ENCODE data around the gene SLC5A10.

Gene SLC5A10

DNA sequence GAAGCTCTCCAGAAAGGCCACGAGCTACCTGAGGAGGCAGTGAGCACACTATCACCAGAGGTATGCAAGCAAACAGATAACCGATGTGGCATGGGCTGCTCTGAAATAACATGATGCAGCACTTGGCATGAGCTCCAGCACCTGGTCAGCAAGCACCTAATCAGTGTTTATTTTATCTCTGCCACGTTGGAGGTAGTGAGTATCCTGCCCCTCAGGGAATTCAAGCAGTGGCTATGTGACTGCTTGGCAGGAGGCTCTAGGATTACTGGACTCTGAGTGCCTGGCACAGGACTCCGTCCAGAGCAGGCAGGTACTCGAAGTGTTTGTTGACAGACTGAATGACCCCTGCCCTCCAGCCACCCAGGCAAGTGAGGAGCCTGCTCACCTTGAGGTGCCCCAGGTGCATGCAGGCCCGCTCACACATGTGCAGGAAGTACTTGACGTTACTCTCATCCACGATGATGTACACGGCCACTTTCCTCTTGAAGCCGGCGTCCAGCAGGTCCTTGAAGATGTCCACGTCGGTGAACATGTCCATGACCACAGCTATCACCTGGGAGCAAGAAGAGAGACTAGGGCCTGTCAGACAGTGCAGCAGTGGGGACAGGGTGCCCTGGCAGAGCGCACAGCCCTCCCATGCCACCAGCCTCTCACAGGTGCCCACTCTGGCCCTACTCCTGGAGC lies 36.0 kb downstream of the SLC5A10 start:
- no peak for DNase-seq

- DNase-seq, result no peak
Measured at GRCh38 chr17:18988546-18989173, 36.7 kb downstream of the SLC5A10 start.

- DNase-seq, result no peak
Measured at GRCh38 chr17:18990331-18990730, 38.4 kb downstream of the SLC5A10 start.

DNA sequence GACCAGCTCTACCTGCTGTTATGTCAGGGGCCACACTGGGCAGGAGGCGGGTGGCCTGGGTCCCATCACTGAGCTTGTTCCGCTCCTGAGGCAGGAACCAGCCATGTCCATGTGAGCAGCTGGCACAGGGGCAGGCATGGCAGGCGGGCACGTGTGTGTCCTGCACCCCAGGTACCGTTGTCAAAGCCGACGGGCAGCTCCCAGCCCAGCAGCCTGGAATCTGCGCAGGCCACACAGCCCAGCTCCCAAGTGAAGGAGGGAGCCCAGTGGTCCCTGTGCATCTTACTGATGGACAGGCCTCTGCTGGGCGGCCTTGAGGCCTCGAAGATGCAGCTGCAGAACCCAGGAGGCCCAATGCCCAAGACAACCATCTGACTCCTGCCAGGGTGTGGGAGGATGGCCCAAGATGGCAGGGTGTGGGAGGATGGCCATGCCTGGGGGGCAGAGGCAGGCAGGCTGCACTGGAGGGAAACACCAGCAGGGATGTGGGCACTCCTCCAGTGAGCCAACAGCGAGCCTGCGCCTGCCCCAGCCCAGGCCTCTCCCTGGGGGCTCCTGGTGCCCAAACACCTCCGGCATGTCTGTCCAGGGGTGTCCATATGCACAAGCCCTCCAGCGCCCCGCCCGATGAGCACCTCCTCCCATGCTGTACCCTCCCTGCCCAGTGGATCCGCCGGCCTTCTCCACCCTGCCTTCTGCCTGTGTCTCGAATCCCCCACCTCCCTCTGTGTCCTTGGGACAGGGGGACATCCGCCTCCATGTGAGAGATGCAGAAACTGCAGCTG lies 39.8 kb downstream of the SLC5A10 start:
- no peak for DNase-seq

GRCh38 chr17:18992454-18993130 lies 40.6 kb downstream of the SLC5A10 start:
- no peak for DNase-seq

GRCh38 chr17:18993905-18994526 lies 42.1 kb downstream of the SLC5A10 start:
- no peak for DNase-seq

DNA sequence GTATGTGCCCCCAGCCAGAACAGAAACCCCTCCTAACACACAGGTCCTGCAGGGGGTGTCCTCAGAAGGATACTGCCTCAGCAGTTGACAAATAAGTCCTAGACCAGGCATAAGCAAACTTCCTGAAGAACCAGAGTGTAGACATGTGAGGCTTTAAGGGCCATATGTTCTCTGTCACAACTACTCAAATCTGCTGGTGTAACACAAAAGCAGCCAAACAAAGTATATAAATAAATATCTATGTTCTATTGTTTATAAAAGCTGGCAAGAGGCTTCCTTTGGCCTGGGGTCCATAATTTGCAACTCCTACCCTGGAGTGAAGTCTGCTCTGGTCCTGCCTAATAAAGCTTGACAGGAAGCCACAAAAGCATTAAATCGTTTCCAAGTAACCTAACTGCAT lies 42.7 kb downstream of the SLC5A10 start:
- no peak for DNase-seq

GRCh38 chr17:18995220-18995619 lies 43.3 kb downstream of the SLC5A10 start:
- no peak for DNase-seq

DNA sequence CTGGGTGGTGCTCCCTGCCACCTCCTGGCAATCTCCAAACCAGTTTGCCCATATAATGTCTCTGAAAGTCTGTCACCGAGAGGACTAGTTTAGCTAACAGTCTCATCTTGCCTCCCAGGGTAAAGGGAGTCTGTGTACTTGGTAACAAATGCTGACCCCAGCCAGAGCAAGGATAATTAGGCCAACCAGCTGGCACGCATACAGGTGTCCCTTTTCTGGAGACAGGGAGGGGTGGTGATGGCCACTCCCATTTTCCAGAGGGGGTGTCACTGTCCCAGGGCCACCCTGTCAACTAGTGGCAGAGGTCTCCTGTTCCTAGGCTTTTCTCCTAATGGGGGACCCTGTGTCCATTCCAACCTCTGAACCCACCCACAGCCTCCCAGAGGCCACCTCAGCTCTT lies 44.5 kb downstream of the SLC5A10 start:
- DNase-seq, result no peak

DNA sequence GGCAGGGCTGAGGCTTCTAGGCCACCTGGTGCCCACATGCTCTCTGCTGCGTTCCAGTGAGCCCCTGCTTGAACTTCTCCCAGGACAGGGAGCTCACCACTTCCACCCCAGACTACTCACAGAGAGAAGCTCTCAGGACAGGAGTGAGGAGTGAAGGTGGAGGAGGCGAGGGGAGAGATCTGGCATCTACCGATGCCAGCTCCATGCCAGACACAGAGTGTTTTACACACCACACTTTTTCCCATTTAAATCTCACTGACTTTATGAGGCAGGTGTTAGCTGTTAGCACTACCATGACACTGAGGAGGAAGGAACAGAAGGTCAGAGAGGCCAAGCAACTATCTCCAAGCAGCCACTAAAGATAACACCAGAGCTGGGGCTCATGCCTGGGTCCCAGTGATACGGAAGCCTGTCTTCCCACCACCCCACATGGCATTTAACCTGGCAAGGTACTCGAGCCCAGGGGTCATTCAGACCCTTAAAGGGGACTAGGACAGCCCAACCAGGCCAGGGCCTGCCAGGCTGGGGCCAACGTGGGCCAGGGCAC lies 45.8 kb downstream of the SLC5A10 start:
- DNase-seq, result no peak

DNA sequence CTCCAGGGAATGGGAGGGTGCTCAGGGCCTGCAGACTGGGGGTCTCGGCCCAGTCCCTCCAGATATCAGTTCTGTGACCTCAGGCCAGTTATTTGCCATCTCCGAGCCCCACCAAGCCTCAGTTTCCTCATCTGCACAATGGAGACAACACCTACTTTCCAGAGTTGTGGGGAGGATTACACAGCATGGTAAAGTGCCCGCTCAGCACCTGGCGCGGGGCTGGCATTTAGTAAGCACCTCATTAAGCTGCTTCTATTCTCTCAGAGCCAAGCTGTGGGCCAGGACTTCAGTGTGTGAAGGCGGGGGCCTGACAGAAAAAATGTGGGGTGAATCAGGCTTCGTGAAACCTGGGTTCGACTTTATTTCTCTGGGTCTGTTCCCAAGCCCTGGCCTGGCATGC lies 47.4 kb downstream of the SLC5A10 start:
- no peak for DNase-seq

- no peak for DNase-seq
Measured at GRCh38 chr17:18999911-19000310, 47.9 kb downstream of the SLC5A10 start.

DNA sequence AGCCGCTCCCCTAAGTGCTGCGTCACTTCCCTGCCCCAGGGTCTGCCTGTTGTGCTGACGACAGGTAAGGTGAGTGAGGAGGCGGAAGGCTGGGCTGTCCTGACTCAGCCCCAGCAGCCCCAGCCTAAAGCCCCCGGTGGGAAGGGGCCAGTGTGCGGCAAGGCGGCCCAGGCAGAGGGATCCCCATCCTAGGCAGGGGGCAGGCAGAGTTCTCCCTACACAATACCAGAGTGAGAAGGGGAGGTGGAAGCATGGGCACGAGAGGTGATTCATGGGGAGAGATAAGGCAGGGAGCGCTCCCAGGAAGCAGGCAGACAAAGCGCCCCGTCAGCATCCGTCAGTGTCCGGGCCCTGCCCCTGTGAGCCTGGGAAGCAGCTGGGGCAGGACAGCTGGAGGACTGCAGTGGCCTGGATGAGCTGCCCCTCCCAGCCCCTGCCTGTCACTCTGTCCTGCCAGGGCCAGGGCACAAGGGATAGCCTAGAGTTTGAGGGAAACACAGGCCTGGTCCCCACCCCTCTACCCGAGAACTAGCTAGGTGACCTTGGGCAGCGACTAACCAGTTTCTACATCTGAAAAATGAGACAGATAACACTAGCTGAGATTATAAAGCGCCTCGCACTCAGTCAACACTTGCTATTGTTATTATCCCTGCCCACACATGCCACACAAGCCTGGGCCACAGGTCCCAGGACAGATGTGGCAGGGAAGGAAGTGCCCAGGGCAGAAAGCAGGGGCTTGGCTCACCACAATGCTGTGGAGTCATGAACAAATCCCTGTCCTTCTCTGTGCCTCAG lies 48.8 kb downstream of the SLC5A10 start:
- DNase-seq, result no peak

DNA sequence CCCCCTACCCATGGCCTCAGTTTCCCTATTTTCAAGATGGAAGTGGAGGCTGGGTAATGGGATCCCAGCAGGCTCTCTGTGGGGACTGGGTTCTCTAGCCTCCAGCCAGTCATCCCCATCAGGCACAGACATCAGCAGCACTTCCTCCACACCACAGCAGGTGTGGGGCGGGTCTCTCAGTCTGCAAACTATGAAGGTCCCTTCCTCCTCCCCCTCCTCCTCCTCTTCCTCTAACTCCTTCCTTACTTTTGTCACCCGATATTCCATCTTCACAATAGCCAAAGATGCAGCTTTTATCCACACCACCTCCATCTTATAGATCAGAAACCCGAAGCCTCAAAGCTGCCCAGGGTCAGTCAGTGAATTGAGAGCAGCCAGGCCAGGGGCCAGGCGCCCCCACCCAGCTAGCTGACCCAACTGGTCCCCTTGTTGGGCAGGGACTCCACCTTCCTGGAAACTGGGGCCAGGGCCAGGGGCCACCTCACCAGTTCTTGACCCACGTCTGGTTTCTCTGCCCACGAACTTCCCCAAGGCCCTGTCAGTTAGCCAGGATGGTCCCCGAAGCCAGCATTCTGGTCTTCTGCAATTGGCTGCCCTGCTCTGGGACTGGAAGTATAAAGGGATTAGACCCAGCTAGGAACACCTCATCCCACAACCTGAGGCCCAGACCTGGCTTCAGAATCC lies 50.1 kb downstream of the SLC5A10 start:
- no peak for DNase-seq

GRCh38 chr17:19002805-19003542 lies 51.0 kb downstream of the SLC5A10 start:
- DNase-seq, result no peak

DNA sequence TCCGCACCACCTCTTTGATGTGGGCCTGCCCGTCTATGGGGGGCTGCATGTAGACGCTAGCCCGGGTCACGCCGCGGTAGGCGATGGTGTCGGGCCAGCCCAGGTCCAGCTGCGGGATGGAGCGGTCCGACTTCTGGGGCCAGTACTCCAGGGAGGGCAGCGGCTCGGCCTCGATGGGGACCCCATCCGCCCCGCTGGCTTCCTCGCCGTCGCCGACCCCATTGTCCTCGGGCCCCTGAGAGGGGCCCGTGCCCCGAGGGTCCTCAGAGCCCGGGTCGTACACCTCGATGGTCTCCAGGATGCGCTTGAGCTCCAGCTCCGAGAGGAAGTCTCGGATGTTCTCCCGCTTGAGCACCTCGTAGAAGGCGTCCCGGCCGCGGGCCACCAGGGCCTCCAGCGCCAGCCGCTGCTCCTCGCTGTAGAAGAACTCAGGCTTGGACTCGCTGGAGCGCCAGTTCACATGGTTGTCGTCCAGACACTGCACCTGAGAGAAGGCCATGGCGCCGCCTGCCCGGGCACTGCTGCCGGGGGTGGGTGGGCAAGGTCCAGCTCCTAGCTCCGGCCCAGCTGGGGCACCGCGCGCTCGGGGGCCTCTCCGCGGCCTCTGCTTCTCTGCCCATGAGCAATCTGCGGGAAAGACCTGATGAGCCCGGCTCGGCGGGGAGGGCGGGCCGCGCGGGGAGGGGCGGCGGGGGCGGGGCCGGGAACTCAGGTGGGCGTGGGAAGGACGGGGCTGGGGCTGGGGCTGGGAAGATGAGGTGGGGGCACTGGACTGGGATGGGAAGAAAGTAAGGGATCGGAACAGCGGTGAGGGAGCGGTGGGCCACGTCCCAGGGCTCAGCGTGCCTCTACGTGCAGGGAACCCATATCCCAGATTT lies 51.8 kb downstream of the SLC5A10 start:
- peak; percentile 43 for DNase-seq

DNA sequence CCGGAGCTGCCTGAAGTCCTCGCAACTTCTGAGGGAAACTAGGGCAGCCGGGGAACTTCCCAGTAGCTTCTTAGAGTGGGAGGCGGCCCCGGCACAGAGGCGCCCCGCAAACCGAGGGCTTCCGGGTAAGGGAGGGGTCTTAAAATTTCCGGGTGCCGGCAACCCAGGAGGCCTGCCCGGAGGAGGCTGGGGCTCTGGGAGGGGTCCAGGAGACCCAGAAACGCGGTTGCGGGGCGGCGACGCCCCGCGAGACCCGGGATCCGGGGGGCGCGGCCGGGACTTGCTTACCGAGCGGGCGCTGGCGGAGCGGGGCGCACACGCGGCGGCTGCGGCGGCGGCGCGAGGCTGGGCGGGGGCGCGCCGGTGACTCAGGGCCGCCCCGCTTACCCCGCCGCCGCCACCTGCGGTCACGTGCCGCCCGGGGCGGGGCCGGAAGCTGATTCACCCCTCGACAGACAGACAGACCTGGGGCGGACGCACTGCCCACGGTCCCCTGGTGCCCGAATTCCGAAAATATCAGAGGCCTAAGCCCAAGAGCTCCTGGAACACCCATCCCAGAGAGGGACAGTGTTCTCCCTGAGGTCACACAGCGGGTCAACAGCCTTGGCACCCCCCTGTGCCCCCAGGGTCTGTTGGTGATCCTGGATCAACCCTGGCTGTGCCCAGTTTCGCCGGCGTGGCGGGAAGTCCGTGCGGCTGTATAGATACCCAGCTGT lies 52.6 kb downstream of the SLC5A10 start, which contains the start of gene FAM83G:
TSS of gene FAM83G (minus strand) at position 344 of the 716 bp plus-strand sequence. CDS start 723 bp downstream, outside the sequence.
- peak; percentile 87 for DNase-seq

GRCh38 chr17:19005137-19005773 lies 53.3 kb downstream of the SLC5A10 start:
- no peak for DNase-seq
